DND-41 (cell line): ENCODE measurements around the gene NKD2.

Source experiments
- CTCF ChIP-seq: IDR thresholded peaks from 2 replicates; pipeline ENCODE4 v1.5.1; 2012; ENCODE audit warnings: borderline replicate concordance, low read length, moderate library complexity, mild to moderate bottlenecking; ENCODE audit not compliant: poor library complexity, severe bottlenecking; ENCODE audit errors: extremely low read depth
- EZH2 ChIP-seq: IDR thresholded peaks from 3 replicates; pipeline ENCODE4 v1.6.1; 2012; ENCODE audit warnings: borderline replicate concordance, low read depth, mild to moderate bottlenecking, moderate library complexity, low read length, inconsistent platforms; ENCODE audit not compliant: severe bottlenecking

- TF ChIP-seq CTCF (no peak), EZH2 (no peak)
Observed at GRCh38 chr5:1002836-1003235, 5.8 kb upstream of the NKD2 start.
